Suprapubic skin (tissue), 4 donors: ENCODE data around the gene LAYN. TPM values are rescaled to one million over a fixed set of nuclear protein-coding genes. Genes with fewer than 3 reads are reported as not detected.

Experiments
- DNase-seq, 2 donors: peaks; one replicate each; pipeline ENCODE4 v3.0.0-alpha.2; 2019; ENCODE audit warnings: low spot score in 2 of 2
- H3K27ac ChIP-seq: fragments of 200-600 bp; sonication (generic); one replicate; pipeline ENCODE4 v1.5.1; 2019
- H3K27me3 ChIP-seq: fragments of 200-600 bp; sonication (generic); one replicate; pipeline ENCODE4 v1.5.1; 2019
- H3K36me3 ChIP-seq: fragments of 200-600 bp; sonication (generic); one replicate; pipeline ENCODE4 v1.5.1; 2019
- H3K4me1 ChIP-seq: fragments of 200-600 bp; sonication (generic); one replicate; pipeline ENCODE4 v1.5.1; 2019
- H3K4me3 ChIP-seq: fragments of 200-600 bp; sonication (generic); one replicate; pipeline ENCODE4 v1.5.1; 2019; ENCODE audit warnings: mild to moderate bottlenecking
- H3K9me3 ChIP-seq: fragments of 200-600 bp; sonication (generic); one replicate; pipeline ENCODE4 v1.5.1; 2019
- CTCF ChIP-seq, 2 donors: fragments of 200-600 bp in 1 of 2; fragments of 450-650 bp in 1 of 2; sonication (generic) in 1 of 2; IDR thresholded peaks; one replicate each; pipeline ENCODE4 v1.5.1; 2016 to 2019; ENCODE audit warnings: antibody characterized with exemption in 2 of 2, mild to moderate bottlenecking in 1 of 2, moderate library complexity in 1 of 2
- EP300 ChIP-seq: sonication (generic); formaldehyde crosslinking; IDR thresholded peaks from one replicate; pipeline ENCODE4 v1.6.1; 2017; ENCODE audit warnings: antibody characterized with exemption
- POLR2A ChIP-seq, 2 donors: fragments of 450-650 bp; IDR thresholded peaks; one replicate each; pipeline ENCODE4 v1.6.1; 2017; ENCODE audit warnings: antibody characterized with exemption in 2 of 2, mild to moderate bottlenecking in 2 of 2, moderate library complexity in 2 of 2
- POLR2AphosphoS5 ChIP-seq, 3 donors: sonication (generic); formaldehyde crosslinking; IDR thresholded peaks; one replicate each; pipeline ENCODE4 v1.6.1; 2017; ENCODE audit warnings: antibody characterized with exemption in 3 of 3
- WGBS: methylation state at CpG from one replicate; pipeline ENCODE4 v1.1.5; 2018; 5-methylcytosine and 5-hydroxymethylcytosine counted together
- total RNA-seq, 4 donors: library from RNA; depleted of rRNA; stranded (reverse); fragments of >200 nt; gene quantifications; one replicate each; pipeline ENCODE4 v1.1.0, GENCODE V29; 2016

The LAYN gene
- total RNA-seq, 4 donors from 2014 or later = 1.5 to 4.7 (median 1.9) TPM

DNA sequence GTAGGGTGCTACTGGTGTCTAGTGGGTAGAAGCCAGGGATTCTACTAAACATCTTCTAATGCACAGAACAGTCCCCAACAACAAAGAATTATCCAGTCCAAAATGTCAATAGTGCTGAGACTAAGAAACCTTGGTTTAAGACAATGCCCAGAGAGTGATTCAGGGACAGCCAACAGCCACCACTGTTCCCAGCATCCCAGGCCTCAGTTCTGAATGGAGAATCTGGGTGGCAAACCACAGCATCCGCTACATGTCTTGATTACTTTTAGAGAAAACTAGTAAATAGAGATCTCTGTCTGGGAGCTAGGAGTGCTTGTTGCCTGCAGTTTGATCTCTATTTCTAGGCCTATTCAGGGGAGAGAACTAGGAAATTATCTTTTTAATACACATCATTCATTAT is 40.8 kb downstream of the LAYN start:
- H3K4me1 ChIP-seq = no peaks in the 10 kb centered on the region
- DNase-seq = no peak
- H3K9me3 ChIP-seq = no peaks in the 10 kb centered on the region
- TF ChIP-seq EP300 (no peak), POLR2AphosphoS5 (IDR thresholded peaks at IDR 0.05) (no peak), POLR2A (IDR thresholded peaks at IDR 0.05) (no peak), CTCF (IDR thresholded peaks at IDR 0.05) (no peak)
- no peaks in the 10 kb centered on the region for H3K36me3 ChIP-seq
- no peak overlapping the region for H3K4me3 ChIP-seq
- 100% methylated on average over 1 of the region's 1 CpG for WGBS
- H3K27me3 ChIP-seq = no peaks in the 10 kb centered on the region
- no peak overlapping the region for H3K27ac ChIP-seq

- no peak overlapping the region for H3K27ac ChIP-seq
- no peak for DNase-seq
- no peaks in the 10 kb centered on the region for H3K27me3 ChIP-seq
- no peak overlapping the region for H3K4me3 ChIP-seq
- H3K9me3 ChIP-seq = no peaks in the 10 kb centered on the region
- TF ChIP-seq POLR2AphosphoS5 (IDR thresholded peaks at IDR 0.05) (no peak), EP300 (no peak), POLR2A (IDR thresholded peaks at IDR 0.05) (no peak), CTCF (IDR thresholded peaks at IDR 0.05) (no peak)
- no peaks in the 10 kb centered on the region for H3K36me3 ChIP-seq
- H3K4me1 ChIP-seq = no peaks in the 10 kb centered on the region
Measured at GRCh38 chr11:111582163-111582562, 41.6 kb downstream of the LAYN start.

GRCh38 chr11:111582881-111583280 is 42.4 kb downstream of the LAYN start:
- no peak overlapping the region for H3K27ac ChIP-seq
- no peak for DNase-seq
- no peaks in the 10 kb centered on the region for H3K4me1 ChIP-seq
- no peak overlapping the region for H3K4me3 ChIP-seq
- H3K36me3 ChIP-seq = no peaks in the 10 kb centered on the region
- no peaks in the 10 kb centered on the region for H3K9me3 ChIP-seq
- TF ChIP-seq EP300 = no peak
- no peak for TF ChIP-seq POLR2A (IDR thresholded peaks at IDR 0.05)
- TF ChIP-seq CTCF (IDR thresholded peaks at IDR 0.05) = no peak
- no peak for TF ChIP-seq POLR2AphosphoS5 (IDR thresholded peaks at IDR 0.05)
- H3K27me3 ChIP-seq = no peaks in the 10 kb centered on the region
- WGBS = 76% methylated on average over 4 of the region's 4 CpGs

- Histone ChIP-seq H3K27me3 (no peaks in the 10 kb centered on the region), H3K4me1 (no peaks in the 10 kb centered on the region), H3K9me3 (no peaks in the 10 kb centered on the region), H3K36me3 (no peaks in the 10 kb centered on the region), H3K4me3 (no peak overlapping the region), H3K27ac (no peak overlapping the region)
- TF ChIP-seq POLR2AphosphoS5 (IDR thresholded peaks at IDR 0.05) (no peak), CTCF (IDR thresholded peaks at IDR 0.05) (no peak), POLR2A (IDR thresholded peaks at IDR 0.05) (no peak), EP300 (no peak)
- DNase-seq = no peak
- 51% methylated on average over 2 of the region's 2 CpGs for WGBS
Measured at GRCh38 chr11:111585371-111585770, 44.9 kb downstream of the LAYN start.

DNA sequence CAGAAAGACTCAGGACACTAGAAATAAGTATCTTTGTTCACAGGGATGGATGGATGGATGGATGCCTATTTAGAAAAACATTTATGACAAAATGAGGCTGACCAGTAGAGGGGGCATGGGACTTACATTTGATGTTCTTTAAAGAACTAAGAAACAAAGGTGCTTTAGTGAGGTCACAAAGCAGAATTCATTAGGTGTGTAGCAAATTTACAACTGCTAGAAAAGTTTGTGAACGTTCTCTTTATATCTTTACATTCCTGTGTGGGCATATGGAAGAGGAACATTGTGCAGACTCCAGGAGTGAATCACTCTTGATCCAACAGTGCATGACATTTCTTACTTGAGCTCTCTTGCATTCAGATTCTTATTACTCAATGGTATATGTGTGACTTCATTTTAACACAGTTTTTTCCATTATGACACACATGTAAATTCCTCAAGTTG is 45.9 kb downstream of the LAYN start:
- no peaks in the 10 kb centered on the region for H3K36me3 ChIP-seq
- TF ChIP-seq POLR2AphosphoS5 (IDR thresholded peaks at IDR 0.05) (no peak), CTCF (IDR thresholded peaks at IDR 0.05) (peak in 1 of 2 donors; percentile 36), EP300 (no peak), POLR2A (IDR thresholded peaks at IDR 0.05) (no peak)
- H3K9me3 ChIP-seq = no peaks in the 10 kb centered on the region
- H3K4me1 ChIP-seq = no peaks in the 10 kb centered on the region
- H3K4me3 ChIP-seq = no peak overlapping the region
- H3K27me3 ChIP-seq = no peaks in the 10 kb centered on the region
- DNase-seq = no peak
- H3K27ac ChIP-seq = no peak overlapping the region
- WGBS = 11% methylated on average over 1 of the region's 1 CpG
